Tibial nerve (tissue), 4 donors: Measurements from ENCODE around the gene P2RY1. TPM values are rescaled to one million over a fixed set of nuclear protein-coding genes. Genes with fewer than 3 reads are reported as not detected.

Experiments used
- DNase-seq, 2 donors: peaks; one replicate each; pipeline ENCODE4 v3.0.0-alpha.2; 2019; ENCODE audit warnings: low spot score in 2 of 2
- H3K27ac ChIP-seq, 4 donors: fragments of 200-600 bp; sonication (generic) in 3 of 4; one replicate each; pipeline ENCODE4 v1.5.1; 2017 to 2019; ENCODE audit warnings: mild to moderate bottlenecking in 1 of 4
- H3K27me3 ChIP-seq, 2 donors: fragments of 200-600 bp; sonication (generic) in 1 of 2; one replicate each; pipeline versions ENCODE4 v1.5.1 to v1.6.0; 2017 to 2019
- H3K36me3 ChIP-seq, 3 donors: fragments of 200-600 bp; sonication (generic); one replicate each; pipeline ENCODE4 v1.5.1; 2018 to 2019
- H3K4me1 ChIP-seq, 4 donors: fragments of 200-600 bp; sonication (generic) in 3 of 4; one replicate each; pipeline ENCODE4 v1.5.1; 2017 to 2019
- H3K4me3 ChIP-seq, 4 donors: fragments of 200-600 bp; sonication (generic) in 3 of 4; one replicate each; pipeline ENCODE4 v1.5.1; 2017 to 2019; ENCODE audit warnings: mild to moderate bottlenecking in 1 of 4, moderate library complexity in 1 of 4
- H3K9me3 ChIP-seq, 4 donors: fragments of 200-600 bp; sonication (generic) in 3 of 4; one replicate each; pipeline ENCODE4 v1.5.1; 2017 to 2019
- CTCF ChIP-seq, 5 experiments: fragments of 200-600 bp in 3 of 5; fragments of 450-650 bp in 2 of 5; sonication (generic) in 3 of 5; IDR thresholded peaks; one replicate each; pipeline ENCODE4 v1.5.1; 2016 to 2019; ENCODE audit warnings: antibody characterized with exemption in 5 of 5, mild to moderate bottlenecking in 3 of 5, moderate library complexity in 2 of 5
- EP300 ChIP-seq, 2 donors: sonication (generic); formaldehyde crosslinking; IDR thresholded peaks; one replicate each; pipeline ENCODE4 v1.6.1; 2017; ENCODE audit warnings: antibody characterized with exemption in 2 of 2, mild to moderate bottlenecking in 1 of 2
- POLR2A ChIP-seq, 2 donors: fragments of 450-650 bp; IDR thresholded peaks; one replicate each; pipeline ENCODE4 v1.6.1; 2017; ENCODE audit warnings: antibody characterized with exemption in 2 of 2, mild to moderate bottlenecking in 2 of 2, moderate library complexity in 2 of 2
- WGBS, 2 donors: methylation state at CpG; one replicate each; pipeline ENCODE4 v1.1.5; 2018; 5-methylcytosine and 5-hydroxymethylcytosine counted together
- total RNA-seq, 4 donors: library from RNA; depleted of rRNA; stranded (reverse); fragments of >200 nt; gene quantifications; one replicate each; pipeline ENCODE4 v1.1.0, GENCODE V29; 2016

P2RY1 gene
- total RNA-seq, 4 donors from 2014 or later = 6.7 to 8.4 (median 7.9) TPM

- no peaks in the 10 kb centered on the region for H3K36me3 ChIP-seq
- TF ChIP-seq EP300 (IDR thresholded peaks at IDR 0.05) = no peak
- TF ChIP-seq POLR2A (IDR thresholded peaks at IDR 0.05) = no peak
- TF ChIP-seq CTCF (IDR thresholded peaks at IDR 0.05) = no peak
- DNase-seq = no peak
- no peaks in the 10 kb centered on the region for H3K9me3 ChIP-seq
- H3K27me3 ChIP-seq = no peaks in the 10 kb centered on the region
- 74 to 78% methylated on average over 2 of the region's 2 CpGs for WGBS, 2 donors
- H3K4me1 ChIP-seq = peaks cover 0 to 6% (median 0%) of the 10 kb centered on the region in 4 donors
- H3K4me3 ChIP-seq = no peak overlapping the region
- H3K27ac ChIP-seq = no peak overlapping the region
These were observed 11.2 kb upstream of the P2RY1 start for GRCh38 chr3:152823781-152824180.

GRCh38 chr3:152825566-152825965 lies 9.4 kb upstream of the P2RY1 start:
- Histone ChIP-seq H3K36me3 (no peaks in the 10 kb centered on the region), H3K4me3 (no peak overlapping the region), H3K4me1 (peaks cover 0 to 6% (median 0%) of the 10 kb centered on the region in 4 donors), H3K9me3 (no peaks in the 10 kb centered on the region), H3K27me3 (no peaks in the 10 kb centered on the region), H3K27ac (no peak overlapping the region)
- no peak for TF ChIP-seq EP300 (IDR thresholded peaks at IDR 0.05)
- no peak for TF ChIP-seq POLR2A (IDR thresholded peaks at IDR 0.05)
- no peak for TF ChIP-seq CTCF (IDR thresholded peaks at IDR 0.05)
- no peak for DNase-seq

- Histone ChIP-seq H3K27me3 (no peaks in the 10 kb centered on the region), H3K9me3 (no peaks in the 10 kb centered on the region), H3K4me1 (peaks cover 0 to 6% (median 0%) of the 10 kb centered on the region in 4 donors), H3K27ac (no peak overlapping the region), H3K36me3 (no peaks in the 10 kb centered on the region), H3K4me3 (no peak overlapping the region)
- DNase-seq = no peak
- TF ChIP-seq CTCF (IDR thresholded peaks at IDR 0.05) (no peak), EP300 (IDR thresholded peaks at IDR 0.05) (no peak)
- 92 to 93% methylated on average over 3 of the region's 3 CpGs for WGBS, 2 donors
These were observed 8.5 kb upstream of the P2RY1 start for GRCh38 chr3:152826476-152826875.

- Histone ChIP-seq H3K4me1 (peaks cover 0 to 6% (median 0%) of the 10 kb centered on the region in 4 donors), H3K27ac (no peak overlapping the region), H3K4me3 (no peak overlapping the region), H3K27me3 (no peaks in the 10 kb centered on the region), H3K36me3 (no peaks in the 10 kb centered on the region), H3K9me3 (no peaks in the 10 kb centered on the region)
- TF ChIP-seq EP300 (IDR thresholded peaks at IDR 0.05) (no peak), CTCF (IDR thresholded peaks at IDR 0.05) (no peak), POLR2A (IDR thresholded peaks at IDR 0.05) (no peak)
- no peak for DNase-seq
- WGBS, 2 donors = 89 to 93% methylated on average over 3 of the region's 3 CpGs
These were observed 7.6 kb upstream of the P2RY1 start for GRCh38 chr3:152827313-152827712.

GRCh38 chr3:152828075-152828840 lies 6.7 kb upstream of the P2RY1 start:
- Histone ChIP-seq H3K9me3 (no peaks in the 10 kb centered on the region), H3K36me3 (no peaks in the 10 kb centered on the region), H3K4me3 (no peak overlapping the region), H3K27ac (no peak overlapping the region), H3K27me3 (no peaks in the 10 kb centered on the region), H3K4me1 (peaks cover 0 to 1% (median 0%) of the 10 kb centered on the region in 4 donors)
- WGBS, 2 donors = 81 to 88% methylated on average over 4 of the region's 4 CpGs
- DNase-seq = no peak
- TF ChIP-seq CTCF (IDR thresholded peaks at IDR 0.05) (no peak), EP300 (IDR thresholded peaks at IDR 0.05) (no peak), POLR2A (IDR thresholded peaks at IDR 0.05) (no peak)
